Ishikawa (cell line): Measurements from ENCODE around the gene SALL1.

Experiments
- EP300 ChIP-seq: IDR thresholded peaks from 2 replicates; pipeline ENCODE4 v1.6.1; 2012; ENCODE audit warnings: borderline replicate concordance
- MAX ChIP-seq: IDR thresholded peaks from 2 replicates; pipeline ENCODE4 v1.6.1; 2012
- USF1 ChIP-seq: IDR thresholded peaks from 2 replicates; pipeline ENCODE4 v1.6.1; 2012
- YY1 ChIP-seq: IDR thresholded peaks from 2 replicates; pipeline ENCODE4 v1.6.1; 2012; ENCODE audit warnings: low read depth

- no peak for TF ChIP-seq USF1
- TF ChIP-seq YY1 = no peak
- no peak for TF ChIP-seq EP300
- no peak for TF ChIP-seq MAX
These were observed 37.6 kb downstream of the SALL1 start for GRCh38 chr16:51113236-51114125.
